ENCODE results near the gene FIBIN. TPM values are rescaled to one million over a fixed set of nuclear protein-coding genes. Genes with fewer than 3 reads are reported as not detected.
A peak's percentile ranks its signal among the peaks of the same experiment; 100 is the strongest.

FIBIN gene
- total RNA-seq = not detected
- polyA plus RNA-seq = not detected

DNA sequence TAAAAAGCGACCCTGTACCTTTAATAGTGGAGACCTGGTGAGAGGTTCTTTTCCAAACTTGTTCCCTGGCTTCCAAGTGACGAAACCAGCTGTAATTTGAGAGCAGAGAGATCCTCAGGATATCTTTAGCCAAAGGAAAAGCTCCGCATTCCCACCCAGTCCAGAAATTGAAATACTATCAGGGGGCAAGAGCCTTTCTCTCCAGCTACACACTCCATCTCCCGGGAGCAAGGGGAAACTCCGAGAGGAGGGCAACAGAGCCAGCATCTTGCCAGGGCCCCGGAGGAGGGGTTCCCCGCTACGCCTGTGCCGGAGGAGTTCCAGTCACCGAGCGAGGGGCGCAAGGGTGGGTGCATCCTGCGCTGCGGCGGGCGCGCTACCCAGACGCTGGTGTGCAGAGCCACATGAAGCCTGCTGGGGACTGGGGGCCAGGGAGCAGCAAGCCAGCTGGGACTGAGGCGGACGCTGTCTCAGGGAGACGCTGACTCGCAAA lies at the start of gene FIBIN:
Gene FIBIN, plus strand, starts transcription at position 148 of the 493 bp plus-strand sequence. CDS start 415 bp downstream, outside the sequence.
- H3K9me3 Mint-ChIP-seq = peaks cover 0 to 5% (median 0%) of the 10 kb centered on the region in 7 donors
- DNase-seq = no peak

DNA sequence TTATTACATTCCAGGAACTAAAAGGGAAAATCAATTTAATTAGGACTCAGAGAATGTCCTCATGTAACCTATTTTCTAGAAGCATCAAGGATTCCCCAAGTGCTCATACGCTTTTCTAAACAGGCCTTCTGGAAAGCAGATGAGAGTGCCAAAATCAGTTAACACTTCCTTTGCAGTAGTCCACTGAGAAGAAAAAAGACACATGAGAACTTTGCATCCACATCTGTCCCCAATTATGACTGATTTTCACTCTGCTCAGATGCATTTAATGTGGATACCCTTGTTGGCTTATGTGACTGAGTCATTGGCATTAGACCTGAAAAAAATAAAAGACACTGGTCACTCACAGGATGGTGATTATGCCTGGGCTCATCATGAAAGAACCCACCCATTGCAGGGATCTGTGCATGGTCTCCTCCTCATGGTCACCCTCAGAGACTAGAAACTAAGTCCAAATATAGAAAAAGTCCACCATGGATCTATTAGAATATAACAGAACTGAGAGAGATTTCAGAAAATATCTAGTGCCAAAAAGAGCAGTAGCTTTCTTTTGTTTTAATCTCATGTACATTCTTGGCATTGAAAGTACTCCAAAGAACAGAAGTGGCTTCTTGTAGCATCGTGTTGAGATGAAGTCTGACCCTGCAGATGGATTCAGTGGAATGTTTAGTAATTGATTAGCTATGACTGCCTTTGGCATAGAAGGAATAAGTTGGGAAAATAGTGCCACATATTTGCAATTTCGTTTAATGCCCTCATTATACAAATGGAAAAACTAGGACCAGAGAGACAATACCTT lies 48.8 kb upstream of the FIBIN start:
- no peak overlapping the region for H3K4me3 Mint-ChIP-seq
- ATAC-seq (ENCODE audit: low read depth in 2 of 2) (no peak), DNase-seq (no peak)
- no peaks in the 10 kb centered on the region for H3K27me3 Mint-ChIP-seq
- Histone ChIP-seq H3K27me3 (ENCODE audit: control insufficient read depth, insufficient read depth, low read length) (no peaks in the 10 kb centered on the region), H3K4me3 (ENCODE audit: low read depth, low read length) (no peak overlapping the region), H3K4me1 (ENCODE audit: control insufficient read depth, insufficient read depth, low read length, poor library complexity, severe bottlenecking) (no peaks in the 10 kb centered on the region), H3K9me3 (ENCODE audit: control insufficient read depth in 2 of 2, low read length in 2 of 2) (no peaks in the 10 kb centered on the region), H3K36me3 (ENCODE audit: control insufficient read depth, insufficient read depth, low read length) (no peaks in the 10 kb centered on the region), H3K27ac (ENCODE audit: insufficient read depth, low read length, poor library complexity, severe bottlenecking) (no peak overlapping the region)
- H3K9me3 Mint-ChIP-seq = peaks cover 0 to 17% (median 6%) of the 10 kb centered on the region in 7 donors
- no peak overlapping the region for H3K27ac Mint-ChIP-seq
- no peaks in the 10 kb centered on the region for H3K36me3 Mint-ChIP-seq
- no peaks in the 10 kb centered on the region for H3K4me1 Mint-ChIP-seq

More for the DNA sequence above, at the start of gene FIBIN:
- Mint-ChIP-seq H3K4me3 (no peak within 1 kb of the TSS), H3K36me3 (no peaks in the 10 kb centered on the region), H3K27ac (no peak within 1 kb of the TSS), H3K27me3 (peaks cover 4% of the 10 kb centered on the region), H3K4me1 (no peaks in the 10 kb centered on the region)
- Histone ChIP-seq H3K27ac (ENCODE audit: insufficient read depth, low read length, poor library complexity, severe bottlenecking) (no peak within 1 kb of the TSS), H3K9me3 (ENCODE audit: control insufficient read depth in 2 of 2, low read length in 2 of 2) (no peaks in the 10 kb centered on the region), H3K4me3 (ENCODE audit: low read depth, low read length) (no peak within 1 kb of the TSS), H3K36me3 (ENCODE audit: control insufficient read depth, insufficient read depth, low read length) (no peaks in the 10 kb centered on the region), H3K27me3 (ENCODE audit: control insufficient read depth, insufficient read depth, low read length) (no peaks in the 10 kb centered on the region), H3K4me1 (ENCODE audit: control insufficient read depth, insufficient read depth, low read length, poor library complexity, severe bottlenecking) (no peaks in the 10 kb centered on the region)
- ATAC-seq (ENCODE audit: low read depth in 2 of 2) = no peak

DNA sequence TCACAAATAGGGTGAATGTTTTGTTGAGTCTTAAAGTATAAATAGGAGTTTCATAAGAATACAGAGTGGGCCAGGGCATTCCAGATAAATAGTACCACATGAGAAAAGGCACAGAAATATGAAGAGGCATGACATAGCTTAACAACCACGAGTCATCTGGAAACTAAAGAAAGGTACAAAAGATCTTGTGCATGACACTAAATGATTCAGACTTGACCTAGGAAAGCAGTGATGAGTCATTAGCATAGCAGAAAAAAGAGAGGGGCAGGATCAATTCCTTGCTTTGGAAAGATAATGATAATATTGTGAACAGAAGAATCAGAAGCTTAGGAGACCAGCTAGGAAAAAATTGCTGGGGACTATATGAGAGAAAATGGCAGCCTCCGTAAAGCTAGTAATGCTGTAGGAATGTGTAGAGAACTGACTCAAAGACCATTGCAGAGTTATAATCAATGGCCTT lies 47.6 kb upstream of the FIBIN start:
- Histone ChIP-seq H3K27me3 (ENCODE audit: control insufficient read depth, insufficient read depth, low read length) (no peaks in the 10 kb centered on the region), H3K4me1 (ENCODE audit: control insufficient read depth, insufficient read depth, low read length, poor library complexity, severe bottlenecking) (no peaks in the 10 kb centered on the region), H3K9me3 (ENCODE audit: control insufficient read depth in 2 of 2, low read length in 2 of 2) (no peaks in the 10 kb centered on the region), H3K4me3 (ENCODE audit: low read depth, low read length) (no peak overlapping the region), H3K27ac (ENCODE audit: insufficient read depth, low read length, poor library complexity, severe bottlenecking) (no peak overlapping the region), H3K36me3 (ENCODE audit: control insufficient read depth, insufficient read depth, low read length) (no peaks in the 10 kb centered on the region)
- Mint-ChIP-seq H3K9me3 (peaks cover 0 to 17% (median 6%) of the 10 kb centered on the region in 7 donors), H3K27me3 (no peaks in the 10 kb centered on the region), H3K4me3 (no peak overlapping the region), H3K36me3 (no peaks in the 10 kb centered on the region), H3K4me1 (no peaks in the 10 kb centered on the region), H3K27ac (no peak overlapping the region)
- no peak for ATAC-seq (ENCODE audit: low read depth in 2 of 2)
- DNase-seq = no peak

DNA sequence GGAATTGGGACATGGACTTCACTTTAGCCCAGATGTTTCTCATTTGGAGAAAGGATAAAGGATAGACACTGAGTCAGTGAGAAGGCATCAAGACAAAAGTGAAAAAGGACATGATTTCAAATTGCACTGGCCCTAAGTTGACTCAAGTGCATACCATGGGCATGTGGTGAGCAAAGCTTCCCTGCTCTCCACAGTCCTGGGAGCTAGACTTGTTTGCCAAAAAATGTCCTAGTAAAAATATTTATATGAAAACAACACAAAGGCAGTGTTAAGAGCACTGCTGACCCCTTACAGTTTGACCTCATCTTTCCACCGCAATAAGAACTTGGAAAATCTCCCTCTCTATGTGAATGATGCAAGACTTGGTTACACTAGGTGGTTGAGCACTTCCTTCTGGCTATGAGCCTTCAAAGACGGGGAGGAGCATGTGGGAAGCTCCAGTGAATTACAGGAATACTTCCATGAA lies 46.5 kb upstream of the FIBIN start:
- DNase-seq (no peak), ATAC-seq (ENCODE audit: low read depth in 2 of 2) (no peak)
- Mint-ChIP-seq H3K4me1 (no peaks in the 10 kb centered on the region), H3K9me3 (peaks cover 0 to 13% (median 3%) of the 10 kb centered on the region in 7 donors), H3K27ac (no peak overlapping the region), H3K36me3 (no peaks in the 10 kb centered on the region), H3K27me3 (no peaks in the 10 kb centered on the region), H3K4me3 (no peak overlapping the region)
- Histone ChIP-seq H3K27me3 (ENCODE audit: control insufficient read depth, insufficient read depth, low read length) (no peaks in the 10 kb centered on the region), H3K9me3 (ENCODE audit: control insufficient read depth in 2 of 2, low read length in 2 of 2) (no peaks in the 10 kb centered on the region), H3K36me3 (ENCODE audit: control insufficient read depth, insufficient read depth, low read length) (no peaks in the 10 kb centered on the region), H3K4me1 (ENCODE audit: control insufficient read depth, insufficient read depth, low read length, poor library complexity, severe bottlenecking) (no peaks in the 10 kb centered on the region), H3K27ac (ENCODE audit: insufficient read depth, low read length, poor library complexity, severe bottlenecking) (no peak overlapping the region), H3K4me3 (ENCODE audit: low read depth, low read length) (no peak overlapping the region)

DNA sequence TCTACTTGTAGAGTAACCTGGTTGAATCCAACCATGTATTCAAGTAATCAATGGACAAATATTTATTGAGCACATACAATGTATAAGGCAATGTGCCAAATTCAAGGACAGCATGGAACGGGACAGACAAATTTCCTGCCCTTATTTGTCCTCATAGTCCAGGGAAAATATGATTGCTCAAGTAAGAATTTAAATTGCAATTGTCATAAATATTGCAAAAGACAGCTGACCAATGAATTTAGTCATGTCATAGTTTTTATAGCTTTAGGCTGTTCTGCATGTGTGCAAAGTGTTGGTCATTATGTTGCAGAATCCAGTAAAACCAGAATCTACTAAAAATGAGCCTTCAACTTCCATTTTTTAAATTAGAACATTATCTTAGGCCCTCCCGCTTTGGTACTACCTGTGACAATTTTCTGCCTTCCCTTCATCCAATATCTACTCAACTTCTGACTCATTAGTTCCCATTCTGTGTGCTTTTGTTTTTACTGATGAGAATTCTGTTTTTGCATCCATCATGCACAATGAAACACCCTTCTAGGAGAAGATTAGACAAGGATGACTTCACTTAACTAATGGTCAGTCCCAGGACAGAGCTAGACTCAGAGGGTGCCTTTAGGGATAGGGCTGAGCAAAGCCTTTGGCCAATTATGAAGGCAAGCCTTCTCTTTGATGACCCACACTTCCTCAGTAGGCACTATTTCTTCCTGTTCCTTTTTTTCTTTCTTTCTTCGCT lies 45.8 kb upstream of the FIBIN start:
- Histone ChIP-seq H3K27me3 (ENCODE audit: control insufficient read depth, insufficient read depth, low read length) (no peaks in the 10 kb centered on the region), H3K27ac (ENCODE audit: insufficient read depth, low read length, poor library complexity, severe bottlenecking) (no peak overlapping the region), H3K9me3 (ENCODE audit: control insufficient read depth in 2 of 2, low read length in 2 of 2) (no peaks in the 10 kb centered on the region), H3K36me3 (ENCODE audit: control insufficient read depth, insufficient read depth, low read length) (no peaks in the 10 kb centered on the region), H3K4me1 (ENCODE audit: control insufficient read depth, insufficient read depth, low read length, poor library complexity, severe bottlenecking) (no peaks in the 10 kb centered on the region), H3K4me3 (ENCODE audit: low read depth, low read length) (no peak overlapping the region)
- no peaks in the 10 kb centered on the region for H3K27me3 Mint-ChIP-seq
- DNase-seq (no peak), ATAC-seq (ENCODE audit: low read depth in 2 of 2) (no peak)
- H3K36me3 Mint-ChIP-seq = no peaks in the 10 kb centered on the region
- H3K27ac Mint-ChIP-seq = no peak overlapping the region
- H3K9me3 Mint-ChIP-seq = peaks cover 0 to 16% (median 8%) of the 10 kb centered on the region in 7 donors
- H3K4me3 Mint-ChIP-seq = peak overlapping the region in 1 of 4 donors; percentile 22
- H3K4me1 Mint-ChIP-seq = no peaks in the 10 kb centered on the region

DNA sequence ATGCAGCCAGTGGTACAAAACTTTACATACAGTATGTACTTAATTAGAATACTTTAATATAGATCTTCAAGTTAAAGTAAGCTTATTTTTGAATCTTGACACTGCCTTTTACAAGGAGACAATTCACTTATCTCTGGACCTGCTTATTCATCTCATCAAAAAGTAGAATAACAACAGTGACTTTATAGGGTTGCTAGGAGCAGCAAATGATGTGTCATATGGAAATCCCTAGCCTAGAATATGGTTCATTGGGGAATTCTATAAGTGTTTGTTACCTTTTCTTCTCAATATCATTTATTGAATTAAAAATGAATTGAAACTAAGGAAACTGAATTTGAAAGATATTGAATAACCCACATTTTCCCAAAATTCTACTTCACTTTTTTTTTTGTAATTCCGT lies 45.0 kb upstream of the FIBIN start:
- Mint-ChIP-seq H3K9me3 (peaks cover 0 to 16% (median 8%) of the 10 kb centered on the region in 7 donors), H3K4me1 (no peaks in the 10 kb centered on the region), H3K27ac (no peak overlapping the region), H3K4me3 (no peak overlapping the region), H3K27me3 (no peaks in the 10 kb centered on the region), H3K36me3 (no peaks in the 10 kb centered on the region)
- DNase-seq (no peak), ATAC-seq (ENCODE audit: low read depth in 2 of 2) (no peak)
- H3K4me1 ChIP-seq (ENCODE audit: control insufficient read depth, insufficient read depth, low read length, poor library complexity, severe bottlenecking) = no peaks in the 10 kb centered on the region
- no peaks in the 10 kb centered on the region for H3K27me3 ChIP-seq (ENCODE audit: control insufficient read depth, insufficient read depth, low read length)
- H3K36me3 ChIP-seq (ENCODE audit: control insufficient read depth, insufficient read depth, low read length) = no peaks in the 10 kb centered on the region
- H3K9me3 ChIP-seq (ENCODE audit: control insufficient read depth in 2 of 2, low read length in 2 of 2) = no peaks in the 10 kb centered on the region
- H3K27ac ChIP-seq (ENCODE audit: insufficient read depth, low read length, poor library complexity, severe bottlenecking) = no peak overlapping the region
- no peak overlapping the region for H3K4me3 ChIP-seq (ENCODE audit: low read depth, low read length)

DNA sequence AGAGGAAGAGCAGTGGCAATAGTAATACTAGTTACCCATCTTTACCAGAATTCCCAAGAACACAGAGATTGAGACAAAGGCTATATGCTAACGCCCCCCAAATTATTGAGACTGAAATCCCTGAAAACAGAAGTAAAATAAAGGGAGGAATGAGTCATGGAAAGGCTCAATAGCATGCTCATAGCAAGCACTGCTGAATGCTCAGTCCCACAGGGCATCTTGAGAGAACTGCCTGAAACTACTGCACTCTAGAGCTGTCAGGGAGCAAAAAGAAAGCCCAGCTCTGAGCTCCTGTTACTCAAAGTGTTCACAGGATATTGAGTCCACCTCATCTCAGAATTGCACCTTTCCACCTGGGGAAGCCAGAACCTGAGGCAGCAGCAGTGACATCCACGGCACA lies 44.1 kb upstream of the FIBIN start:
- H3K4me1 ChIP-seq (ENCODE audit: control insufficient read depth, insufficient read depth, low read length, poor library complexity, severe bottlenecking) = no peaks in the 10 kb centered on the region
- H3K27me3 ChIP-seq (ENCODE audit: control insufficient read depth, insufficient read depth, low read length) = no peaks in the 10 kb centered on the region
- ATAC-seq (ENCODE audit: low read depth in 2 of 2) (no peak), DNase-seq (no peak)
- H3K4me3 ChIP-seq (ENCODE audit: low read depth, low read length) = no peak overlapping the region
- H3K4me1 Mint-ChIP-seq = no peaks in the 10 kb centered on the region
- no peak overlapping the region for H3K27ac Mint-ChIP-seq
- H3K27me3 Mint-ChIP-seq = no peaks in the 10 kb centered on the region
- H3K36me3 Mint-ChIP-seq = no peaks in the 10 kb centered on the region
- H3K36me3 ChIP-seq (ENCODE audit: control insufficient read depth, insufficient read depth, low read length) = no peaks in the 10 kb centered on the region
- H3K4me3 Mint-ChIP-seq = no peak overlapping the region
- peaks cover 0 to 16% (median 8%) of the 10 kb centered on the region in 7 donors for H3K9me3 Mint-ChIP-seq
- H3K9me3 ChIP-seq (ENCODE audit: control insufficient read depth in 2 of 2, low read length in 2 of 2) = no peaks in the 10 kb centered on the region
- no peak overlapping the region for H3K27ac ChIP-seq (ENCODE audit: insufficient read depth, low read length, poor library complexity, severe bottlenecking)

Data from CD4-positive, CD25-positive, alpha-beta regulatory T cell (primary cell).